GM19438 (cell line): ENCODE measurements around the gene IQSEC2.

Source experiments
- ATAC-seq: cut with Tn5 transposase; IDR thresholded peaks from one replicate; pipeline ENCODE4 v1.9.1; 2021; ENCODE audit warnings: low read depth; ENCODE audit not compliant: unreplicated experiment

IQSEC2 gene

DNA sequence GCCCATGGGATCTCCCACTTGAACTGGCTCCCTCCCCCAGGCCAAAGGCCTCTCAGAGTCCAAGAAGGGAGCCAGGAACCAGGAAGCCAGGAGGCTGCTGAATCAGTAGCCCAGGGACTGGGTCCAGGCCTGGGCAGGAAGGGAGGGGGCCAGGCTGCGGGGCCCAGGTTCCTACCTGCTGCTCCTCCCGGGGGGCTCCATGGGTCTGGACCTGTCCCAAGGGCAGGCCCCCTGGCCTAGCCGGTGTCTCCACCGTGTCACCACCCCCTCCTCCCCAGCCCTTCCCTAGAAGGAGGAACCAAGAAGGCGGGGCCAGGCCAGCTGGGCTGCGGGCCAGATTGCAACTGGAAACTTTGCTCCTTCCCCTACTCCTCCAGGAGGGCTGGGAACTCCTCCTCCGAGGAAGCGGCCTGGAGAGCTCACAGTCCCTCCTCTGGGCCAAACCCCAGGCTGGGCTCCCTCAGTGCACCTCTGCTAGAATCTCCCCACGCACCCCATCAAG is at the start of gene IQSEC2:
Gene IQSEC2 (minus strand): TSS at position 264 of the 502 bp plus-strand sequence.
- ATAC-seq: no peak

DNA sequence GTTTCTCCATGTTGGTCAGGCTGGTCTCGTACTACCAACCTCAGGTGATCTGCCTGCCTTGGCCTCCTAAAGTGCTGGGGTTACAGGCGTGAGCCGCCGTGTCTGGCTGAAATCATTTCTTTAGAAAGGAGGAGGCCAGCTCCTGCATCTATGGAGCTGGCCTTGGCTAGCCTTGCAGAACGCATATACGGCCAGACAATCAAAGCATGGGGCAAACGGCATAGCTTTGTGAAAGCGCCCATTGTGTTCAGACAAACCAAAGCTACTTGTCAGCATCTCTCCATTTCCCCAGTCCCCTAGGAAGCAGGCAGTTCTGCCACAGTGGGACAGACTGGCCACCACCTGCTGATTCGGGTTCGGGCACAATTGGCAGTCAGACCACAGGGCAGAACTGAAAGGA is 48.9 kb upstream of the IQSEC2 start:
- ATAC-seq: no peak

DNA sequence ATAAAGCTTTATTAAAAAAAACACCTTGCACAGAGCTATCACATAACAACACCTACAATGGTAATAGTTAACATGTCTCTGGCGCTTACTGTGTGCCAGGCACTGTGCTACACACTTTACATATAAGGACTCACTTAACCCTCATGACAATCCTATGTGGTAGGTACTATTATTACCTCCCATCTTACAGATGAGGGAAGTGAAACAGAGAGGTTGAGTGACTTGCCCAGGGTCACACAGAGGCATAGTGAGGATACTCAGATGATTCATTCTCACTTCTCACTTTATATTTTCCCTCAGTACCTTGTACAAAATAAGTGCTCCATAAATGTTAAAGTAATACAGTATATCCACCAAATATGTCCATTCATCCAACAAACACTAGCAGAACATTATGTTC is 43.4 kb upstream of the IQSEC2 start:
- ATAC-seq: no peak

DNA sequence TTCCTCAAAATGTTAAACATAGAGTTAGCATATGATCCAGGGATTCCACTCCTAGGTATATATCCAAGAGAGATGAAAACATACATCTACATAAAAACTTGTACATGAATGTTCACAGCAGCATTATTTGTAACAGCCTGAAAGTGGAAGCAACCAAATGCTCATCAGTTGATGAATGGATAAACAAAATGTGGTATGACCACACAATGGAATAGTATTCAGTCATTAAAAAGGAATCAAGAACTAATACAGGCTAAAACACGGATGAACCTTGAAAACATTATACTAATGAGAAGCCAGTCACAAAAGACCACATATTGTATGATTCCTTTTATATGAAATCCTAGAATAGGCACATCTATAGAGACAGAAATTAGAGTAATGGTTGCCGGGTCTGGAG is 42.7 kb upstream of the IQSEC2 start:
- ATAC-seq: no peak

DNA sequence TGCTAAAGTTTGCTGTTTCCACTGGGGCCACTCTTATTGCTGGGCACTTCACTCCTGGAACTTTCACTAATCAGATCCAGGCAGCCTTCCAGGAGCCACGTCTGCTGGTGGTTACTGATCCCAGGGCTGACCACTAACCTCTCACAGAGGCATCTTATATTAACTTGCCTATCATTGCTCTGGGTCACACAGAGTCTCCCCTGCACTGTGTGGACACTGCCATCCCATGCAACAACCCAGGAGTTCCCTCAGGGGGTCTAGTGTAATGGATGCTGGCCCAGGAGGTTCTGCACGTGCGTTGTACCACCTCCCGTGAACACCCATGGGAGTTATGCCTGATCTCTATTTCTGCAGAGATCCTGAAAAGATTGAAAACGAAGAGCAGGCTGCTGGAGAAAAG is 41.8 kb upstream of the IQSEC2 start:
- ATAC-seq: no peak

DNA sequence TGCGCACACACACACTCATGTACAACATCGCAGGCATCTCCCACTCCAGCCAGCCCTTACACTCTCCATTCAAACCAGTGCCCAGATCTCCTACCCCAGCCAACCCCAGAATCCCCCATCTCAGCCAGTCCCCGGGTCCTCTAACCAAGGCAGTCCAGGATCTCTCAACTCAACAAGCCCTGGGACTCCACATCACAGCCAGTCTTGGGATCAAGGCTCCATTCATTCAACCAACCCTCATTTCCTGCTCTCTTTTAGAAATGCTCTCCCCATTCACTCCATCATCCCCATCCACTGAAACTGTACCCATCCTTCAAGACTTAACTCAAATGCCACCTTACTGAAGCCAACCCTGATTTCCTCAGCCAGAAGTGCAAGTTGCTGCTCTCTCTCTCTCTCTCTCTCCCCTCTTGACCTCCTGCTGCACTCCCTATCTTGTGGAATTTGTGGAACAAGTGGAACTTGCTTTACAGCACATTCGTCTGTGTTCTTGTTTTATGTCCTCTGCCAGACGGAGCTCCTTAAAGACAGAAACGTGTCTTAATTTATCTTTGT is 40.6 kb upstream of the IQSEC2 start:
- no peak for ATAC-seq

DNA sequence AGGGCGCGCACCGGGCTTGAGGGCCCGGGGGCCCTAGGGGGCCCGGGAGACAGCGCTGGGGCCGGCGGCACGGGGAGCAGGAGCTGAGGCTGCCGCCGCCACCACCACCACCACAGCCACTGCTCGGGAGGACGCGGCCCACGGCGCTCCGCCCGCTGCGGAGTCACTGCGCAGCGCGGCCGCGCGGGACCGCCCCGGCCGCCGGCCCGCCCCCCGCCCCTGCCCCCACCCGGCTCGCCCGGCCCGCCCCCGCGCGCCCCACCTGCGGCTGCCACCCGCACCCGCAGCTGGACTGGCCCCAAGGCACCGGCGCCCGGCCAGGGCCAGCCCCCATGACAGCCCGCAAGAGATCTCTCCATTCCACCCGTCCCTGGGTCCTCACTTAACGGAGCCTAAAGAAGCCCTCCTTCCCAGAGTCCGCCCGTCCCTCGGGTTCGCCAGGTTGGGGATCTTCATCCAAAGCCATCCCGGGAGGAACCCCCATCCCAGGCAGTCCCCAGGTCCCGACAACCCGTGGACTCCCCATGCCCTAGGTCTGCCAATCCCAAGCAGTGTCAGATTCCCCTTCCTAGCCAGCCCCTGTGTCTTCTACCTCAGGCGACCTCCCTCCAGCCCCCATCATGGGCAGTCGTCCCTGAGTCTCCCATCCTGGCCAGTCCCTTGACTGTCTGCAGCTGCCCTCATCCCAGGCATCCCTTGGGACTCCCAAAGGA is 40.0 kb upstream of the IQSEC2 start:
- no peak for ATAC-seq

DNA sequence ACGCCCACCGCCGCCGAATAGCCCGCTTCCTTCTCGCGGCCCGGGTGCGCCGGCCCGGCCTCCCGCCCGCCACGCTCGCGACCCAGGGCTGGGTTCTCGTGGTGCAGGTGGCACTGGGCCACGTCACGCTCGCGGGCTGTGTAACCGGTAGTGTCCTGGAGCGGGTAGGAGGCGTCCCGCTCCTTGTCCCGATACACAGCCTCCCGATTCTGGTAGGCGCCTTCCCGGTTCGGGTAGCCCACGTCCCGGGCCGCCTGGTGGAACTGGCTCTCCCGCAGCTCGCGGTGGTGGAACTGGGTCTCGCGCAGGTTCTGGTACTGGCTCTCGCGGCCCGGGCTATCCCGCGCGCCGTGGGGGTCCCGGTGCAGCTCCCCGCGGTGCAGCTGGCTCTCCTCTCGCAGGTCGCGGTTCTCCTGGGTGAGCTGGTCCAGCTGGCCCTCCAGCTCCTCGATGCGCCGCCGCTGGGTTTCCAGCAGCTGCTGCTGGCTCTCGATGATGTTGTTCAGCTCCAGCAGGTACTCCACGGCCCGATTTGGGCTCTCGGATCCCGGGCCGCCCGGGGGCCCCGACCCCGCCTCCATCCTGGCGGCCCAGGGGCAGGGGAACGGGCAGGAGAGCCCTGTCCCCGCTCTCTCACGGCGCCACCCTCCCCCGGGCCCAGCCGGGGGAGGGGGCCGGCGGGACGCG is 39.3 kb upstream of the IQSEC2 start:
- ATAC-seq: no peak

DNA sequence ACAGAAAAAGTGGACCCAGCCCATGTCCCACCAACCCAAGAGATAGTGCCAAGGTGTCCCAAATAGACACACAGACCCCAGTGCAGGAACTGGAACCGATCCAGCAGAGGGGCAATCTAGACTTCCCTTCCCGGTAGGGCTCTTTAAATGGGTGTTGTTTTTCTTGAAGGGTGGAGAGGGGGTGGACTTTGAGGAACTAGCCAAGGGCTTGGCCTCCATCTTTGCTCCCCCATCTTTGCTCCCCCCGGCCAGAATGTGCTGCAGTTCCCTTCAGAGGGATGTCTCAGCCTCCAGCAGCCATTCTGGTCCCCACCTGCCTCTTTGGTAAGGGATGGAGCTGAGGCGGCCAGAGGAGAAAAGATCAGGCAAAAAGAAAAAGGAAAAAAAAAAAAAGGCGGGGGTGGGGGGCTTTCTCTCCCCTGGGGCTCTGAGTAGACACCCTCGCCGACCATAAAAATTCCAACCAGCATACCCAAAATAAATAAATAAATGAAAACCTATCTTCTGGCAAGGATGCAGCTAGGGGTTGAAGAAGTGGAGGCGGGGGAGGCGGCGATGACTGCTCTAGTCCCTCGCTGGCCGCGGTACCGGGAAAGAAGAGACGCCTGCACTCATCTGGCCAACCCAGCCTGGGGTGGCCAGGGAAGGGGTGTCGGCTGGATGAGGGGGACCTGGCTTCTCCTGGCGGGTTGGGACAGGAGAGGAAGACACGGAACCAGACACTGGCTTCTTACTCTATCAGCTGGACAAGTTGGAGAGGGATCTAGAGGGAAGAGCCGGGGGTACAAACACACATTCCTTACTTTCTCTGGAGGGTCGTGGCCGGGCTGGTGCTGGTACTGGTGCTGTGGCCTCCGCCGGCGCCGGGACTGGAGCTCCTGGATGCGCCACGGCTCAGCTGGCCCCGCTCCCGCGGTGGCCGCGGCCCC is 38.5 kb upstream of the IQSEC2 start:
- ATAC-seq: no peak

DNA sequence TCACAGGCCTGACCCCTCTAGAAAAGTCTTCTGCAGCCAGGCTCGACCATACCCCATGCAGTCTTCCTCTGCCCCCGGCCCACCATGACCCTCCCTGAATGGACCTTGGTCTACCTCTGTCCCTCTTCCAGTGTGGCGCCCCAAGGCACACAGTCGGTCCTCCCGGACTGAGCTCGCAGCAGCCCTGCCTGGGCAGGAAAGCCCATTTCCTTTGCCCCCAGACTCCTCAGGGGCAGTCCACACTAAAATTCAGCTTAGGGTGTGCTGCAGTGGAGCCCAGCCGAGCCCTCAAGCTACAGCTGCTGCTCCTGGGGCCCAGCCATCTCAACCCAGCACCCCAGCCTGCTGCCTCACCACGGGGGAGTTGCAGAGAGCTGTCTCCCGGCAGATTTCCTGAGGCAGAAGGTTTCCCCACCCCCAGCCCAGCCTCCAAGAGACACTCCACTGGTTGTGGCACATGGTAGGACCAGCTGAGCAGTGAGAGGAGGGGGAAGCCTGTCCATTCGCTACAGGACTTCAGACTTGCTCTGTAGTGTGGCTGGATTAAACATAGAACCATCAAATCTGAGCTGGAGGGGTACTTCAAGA is 37.5 kb upstream of the IQSEC2 start:
- ATAC-seq: no peak

DNA sequence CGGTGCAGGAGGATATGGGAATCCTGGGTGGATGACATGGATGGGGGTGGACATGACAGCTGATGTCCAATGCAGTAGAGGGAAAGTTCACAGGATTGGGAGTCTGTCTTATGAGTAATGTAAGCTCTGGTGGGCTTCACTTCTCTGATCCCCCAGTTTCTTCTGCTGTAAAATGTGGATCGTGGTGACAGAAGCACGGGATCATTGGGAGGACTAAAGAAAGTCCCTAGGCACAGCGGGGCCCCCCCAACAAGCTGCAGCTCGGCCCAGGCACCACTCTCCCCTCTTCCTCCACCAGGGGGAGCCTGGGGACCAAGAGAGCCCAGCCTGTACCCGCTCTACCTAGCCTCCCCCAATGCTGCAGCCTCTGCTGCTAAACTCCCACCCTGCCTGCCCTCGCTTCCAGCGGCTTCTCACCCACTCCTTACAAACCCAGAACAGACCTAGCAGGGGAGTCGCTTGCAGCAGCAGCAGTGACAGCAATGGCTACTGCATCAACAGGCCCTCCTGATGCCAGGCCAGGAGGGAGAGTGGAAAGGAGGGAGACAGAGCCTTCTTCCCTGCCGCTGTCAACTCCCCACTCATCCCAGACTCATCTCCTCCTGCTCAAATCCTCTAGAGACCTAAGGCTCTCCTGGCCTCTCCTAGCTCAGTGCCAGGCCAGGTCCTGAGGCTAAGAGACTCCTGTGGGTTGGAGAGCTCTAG is 36.1 kb upstream of the IQSEC2 start:
- no peak for ATAC-seq

DNA sequence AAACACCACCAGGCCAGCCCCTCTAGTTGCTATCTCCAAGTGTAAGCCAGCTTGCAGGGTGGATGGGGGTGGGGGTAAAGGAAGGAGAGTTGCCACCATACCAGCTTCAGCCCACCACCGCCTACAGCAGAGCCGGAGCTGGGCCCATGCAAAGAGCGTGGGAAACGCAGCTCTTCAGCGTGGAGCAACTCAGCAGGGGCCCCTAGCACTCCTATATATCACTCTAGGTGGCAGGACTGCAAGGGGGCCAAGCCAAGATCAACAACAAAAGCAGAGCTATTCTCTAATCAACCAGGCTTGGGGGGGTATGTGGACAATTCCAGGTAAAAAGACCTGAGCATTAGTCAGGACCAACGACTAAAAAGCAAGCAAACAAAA is 35.5 kb upstream of the IQSEC2 start:
- no peak for ATAC-seq

DNA sequence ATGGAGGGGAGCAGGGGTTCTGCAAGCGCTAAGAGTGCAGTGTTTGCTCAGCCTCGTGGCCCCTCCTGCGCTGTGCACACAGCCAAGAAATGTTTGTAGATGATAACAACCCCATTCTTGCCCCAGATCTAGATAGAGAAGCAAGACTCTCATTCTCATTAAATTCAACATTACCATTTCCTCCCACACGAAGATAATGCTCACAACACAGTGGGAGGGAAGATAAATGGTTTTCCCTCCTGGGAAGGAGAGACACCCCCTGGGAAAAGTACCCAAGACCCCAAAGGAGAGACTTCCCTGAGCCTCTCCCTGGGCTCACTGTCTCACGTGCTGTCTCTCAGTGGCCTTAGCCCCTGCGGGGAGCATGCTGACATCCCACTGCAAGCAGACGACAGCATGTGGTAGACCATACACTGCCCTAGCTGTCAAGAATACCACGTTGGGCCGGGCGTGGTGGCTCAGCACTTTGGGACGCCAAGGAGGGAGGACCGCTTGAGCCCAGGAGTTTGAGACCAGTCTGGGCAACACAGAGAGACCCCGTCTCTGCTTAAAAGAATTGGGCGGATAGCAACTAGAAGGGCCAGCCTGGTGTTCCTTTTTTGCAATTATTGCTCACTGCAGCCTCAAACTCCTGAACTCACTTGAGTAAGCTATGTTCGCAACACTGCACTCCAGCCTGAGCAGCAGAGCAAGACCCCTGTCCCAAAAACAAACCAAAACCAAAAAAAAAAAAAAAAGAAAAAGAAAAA is 34.9 kb upstream of the IQSEC2 start:
- no peak for ATAC-seq

DNA sequence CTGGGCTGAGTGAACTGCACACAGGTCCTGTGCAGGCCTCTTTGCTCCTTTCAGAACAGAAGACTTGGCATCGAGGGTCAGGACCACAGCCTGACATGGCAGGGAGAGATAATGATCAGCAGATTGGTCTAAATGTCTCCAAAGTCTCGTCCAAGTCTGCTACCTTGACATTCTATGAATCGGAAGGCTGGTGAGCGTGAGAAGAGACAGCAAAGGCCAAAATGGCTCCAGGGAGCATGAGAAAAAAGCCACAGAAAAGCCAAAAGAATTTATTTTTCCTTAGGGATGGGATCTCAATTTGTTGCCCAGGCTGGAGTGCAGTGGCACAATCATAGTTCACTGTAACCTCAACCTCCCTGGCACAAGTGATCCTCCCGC is 32.3 kb upstream of the IQSEC2 start:
- ATAC-seq: no peak

DNA sequence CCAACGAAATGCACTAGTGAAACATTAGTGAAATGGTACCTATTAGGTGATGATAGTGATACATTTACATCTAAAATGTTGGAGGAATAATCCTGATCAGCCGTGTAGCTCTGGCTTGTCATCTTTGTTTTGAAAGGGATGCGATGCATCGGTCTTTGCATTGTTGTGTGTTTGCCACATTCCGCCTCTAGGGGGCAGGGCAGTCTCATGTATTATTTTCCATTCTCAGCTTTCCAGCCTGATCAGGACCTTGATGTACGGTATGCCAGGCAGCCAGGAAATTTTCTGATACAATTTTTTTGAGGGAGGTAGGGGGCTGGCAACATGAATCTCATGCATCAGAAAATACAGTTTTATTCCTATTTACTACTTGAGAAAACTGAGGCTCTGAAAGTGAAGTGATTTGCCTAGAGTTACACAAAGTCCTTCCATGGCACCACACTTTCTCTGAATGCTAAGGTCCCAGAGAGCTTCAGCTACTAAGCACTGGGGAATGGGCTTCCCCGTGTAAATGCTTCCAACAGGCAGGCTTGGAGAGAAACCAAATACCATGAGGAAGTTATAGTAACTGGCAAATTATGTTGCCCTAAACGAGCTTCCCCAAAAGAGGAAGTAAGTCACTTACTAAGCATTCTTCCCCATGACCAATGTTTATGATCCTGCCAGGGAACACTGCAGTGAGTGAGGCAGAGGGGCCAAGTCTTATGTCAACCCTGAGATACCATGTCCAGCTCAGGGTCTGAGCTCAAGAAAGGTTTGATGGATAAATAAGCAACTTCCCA is 31.8 kb upstream of the IQSEC2 start:
- peak; percentile 70 for ATAC-seq

DNA sequence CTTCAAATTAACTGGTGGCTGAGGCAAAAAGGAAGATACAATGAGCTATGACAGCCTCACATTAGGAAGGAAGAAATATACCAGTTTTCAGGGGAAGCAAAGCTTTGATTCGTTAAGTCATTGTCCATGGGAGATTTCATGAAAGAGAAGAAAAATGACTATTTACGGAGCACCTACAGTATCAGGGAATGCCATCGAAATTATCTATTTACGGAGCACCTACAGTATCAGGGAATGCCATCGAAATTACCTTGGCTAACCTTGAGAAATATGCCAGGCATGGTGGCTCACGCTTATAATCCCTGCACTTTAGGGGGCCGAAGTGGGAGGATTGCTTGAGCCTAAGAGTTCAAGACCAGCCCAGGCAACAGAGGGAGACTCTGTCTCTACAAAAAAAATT is 28.5 kb upstream of the IQSEC2 start:
- no peak for ATAC-seq

DNA sequence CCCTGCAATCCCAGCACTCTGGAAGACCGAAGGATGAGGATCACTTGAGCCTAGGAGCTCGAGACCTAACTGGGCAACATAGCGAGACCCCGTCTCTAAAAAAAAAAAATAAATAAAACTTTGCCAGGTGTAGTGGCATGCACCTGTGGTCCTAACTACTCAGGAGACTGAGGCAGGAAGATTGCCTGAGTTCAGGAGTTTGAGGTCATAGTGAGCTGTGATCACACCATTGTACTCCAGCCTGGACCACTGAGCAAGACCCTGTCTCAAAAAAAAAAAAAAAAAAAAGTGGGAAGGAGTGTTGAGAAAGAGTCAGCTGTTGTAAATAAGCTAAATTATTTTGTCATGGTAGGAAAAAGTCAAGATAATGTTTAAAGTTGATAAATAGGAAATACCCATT is 27.5 kb upstream of the IQSEC2 start:
- no peak for ATAC-seq
